ENCODE data around the gene MAP7D1. TPM values are rescaled to one million over a fixed set of nuclear protein-coding genes. Genes with fewer than 3 reads are reported as not detected.

Gene MAP7D1
- polyA plus RNA-seq (2012; rRNA removed) = 40.6 and 69.9 TPM in 2 replicates
- polyA plus RNA-seq (2012; cell fraction: cytosol; rRNA removed) = 78.2 and 85.1 TPM in 2 replicates
- polyA plus RNA-seq (2012; cell fraction: nucleus; rRNA removed) = 137 and 148 TPM in 2 replicates

DNA sequence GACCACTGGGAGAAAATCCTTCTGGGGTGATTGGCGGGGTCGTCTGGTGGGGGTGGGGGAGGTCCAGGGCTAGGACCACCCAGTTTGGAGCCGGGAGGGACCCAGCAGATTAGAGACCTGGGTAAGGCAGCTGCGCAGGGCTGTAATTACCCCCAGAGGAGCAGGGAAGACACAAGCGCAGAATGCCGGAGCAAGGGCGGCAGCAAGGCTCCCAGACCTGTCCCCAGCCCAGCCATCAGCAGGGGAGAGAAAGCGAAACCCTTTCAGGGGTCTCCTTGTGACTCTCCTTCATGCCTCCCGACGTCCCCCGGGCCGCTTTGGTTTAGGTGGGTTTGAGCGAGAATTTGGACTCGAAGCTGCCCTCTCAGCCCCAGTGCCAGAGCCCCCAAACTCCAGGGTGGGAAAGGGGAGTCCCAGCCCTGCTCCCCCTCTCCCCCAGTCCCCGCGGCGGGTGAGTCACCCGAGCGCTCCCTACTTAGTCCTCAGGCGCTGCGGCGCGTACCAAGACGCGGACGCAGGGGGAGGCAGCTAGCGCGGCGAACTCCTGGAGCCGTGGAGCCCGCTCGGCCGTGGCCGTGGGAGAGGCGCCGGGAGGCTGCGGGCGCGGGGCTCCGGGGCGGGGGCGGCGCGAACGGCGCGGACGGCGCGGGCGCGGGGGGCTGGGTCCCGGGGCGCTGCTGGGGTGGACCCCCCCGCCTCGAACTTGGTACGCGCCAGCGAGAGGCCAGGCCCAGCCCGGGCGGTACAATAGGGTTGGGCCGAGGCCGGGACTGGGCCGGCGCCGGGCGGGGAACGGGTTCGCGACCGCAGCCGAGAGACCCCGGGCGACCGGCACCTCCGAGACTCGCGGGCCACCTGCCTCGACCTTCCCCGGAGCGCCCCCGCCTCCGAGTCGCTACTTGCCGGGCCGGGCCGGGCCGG is at the start of gene MAP7D1:
Gene MAP7D1 (plus strand): TSS at position 753 of the 921 bp plus-strand sequence. CDS start 258 bp downstream, outside the sequence.
- H3K27me3 ChIP-seq (ENCODE audit: insufficient read depth) = no peaks in the 10 kb centered on the region
- peaks cover 39 to 46% of the 10 kb centered on the region in 2 experiments for H3K4me1 ChIP-seq (ENCODE audit: control insufficient read depth in 1 of 2, insufficient read depth in 2 of 2, low read depth in 1 of 2, low read length in 1 of 2)
- peak within 1 kb of the TSS; percentile 32; the same call in 1 of the 2 replicates for H2AFZ ChIP-seq (ENCODE audit: low read depth)
- peaks cover 59% of the 10 kb centered on the region for H3K79me2 ChIP-seq (ENCODE audit: insufficient read depth)
- H3K27ac ChIP-seq (ENCODE audit: low read depth in 2 of 2, low read length in 1 of 2) = peak within 1 kb of the TSS; percentile 90 to 98
- H3K9me2 ChIP-seq = no peaks in the 10 kb centered on the region
- H3K9ac ChIP-seq = peak within 1 kb of the TSS; percentile 98
- peaks cover 6 to 8% of the 10 kb centered on the region in 2 experiments for H3K36me3 ChIP-seq (replicated peaks in 1 of 2; ENCODE audit: control insufficient read depth in 1 of 2, insufficient read depth in 2 of 2, low read length in 1 of 2)
- CTCF ChIA-PET = interaction anchor here (0.7 to 5.6 kb wide), 8 partner anchors 32 to 213 kb away, joined by 3 to 49 read pairs (median 4); partner anchors contain the start of gene THRAP3
- H3F3A ChIP-seq (replicated peaks; ENCODE audit: insufficient read depth) = peaks cover 13% of the 10 kb centered on the region
- H4K20me1 ChIP-seq (ENCODE audit: insufficient read depth) = peaks cover 37% of the 10 kb centered on the region
- peak within 1 kb of the TSS; percentile 98 for H3K4me2 ChIP-seq
- peak within 1 kb of the TSS; percentile 87 to 99 for H3K4me3 ChIP-seq (ENCODE audit: low read depth in 2 of 2, low read length in 1 of 2)
- TF ChIP-seq JUND (IDR thresholded peaks at IDR 0.05) (peak; percentile 80; the same call in 1 of the 2 replicates), SIN3A (IDR thresholded peaks at IDR 0.05; ENCODE audit: borderline replicate concordance, low read depth, low read length) (peak; percentile 41; the same call in 1 of the 2 replicates), SMC3 (IDR thresholded peaks at IDR 0.05; ENCODE audit: low read depth, low read length) (no peak), TAF1 (IDR thresholded peaks at IDR 0.05; ENCODE audit: borderline replicate concordance, low read depth, low read length) (peak; percentile 52; the same call in 1 of the 2 replicates), TCF12 (IDR thresholded peaks at IDR 0.05) (no peak), NFIC (IDR thresholded peaks at IDR 0.05; ENCODE audit: borderline replicate concordance) (no peak), POLR2AphosphoS5 (IDR thresholded peaks at IDR 0.05; ENCODE audit: low read depth, low read length) (peak; percentile 54), MXI1 (IDR thresholded peaks at IDR 0.05; ENCODE audit: low read depth, low read length) (peak; percentile 32; the same call in 1 of the 2 replicates), FOSL2 (IDR thresholded peaks at IDR 0.05; ENCODE audit: borderline replicate concordance, low read depth) (peak; percentile 91)
- no peaks in the 10 kb centered on the region for H3K9me3 ChIP-seq
- POLR2A ChIA-PET = interaction anchor here (0.7 to 1.3 kb wide), 3 partner anchors 22 to 68 kb away, joined by 3 read pairs; partner anchors contain the start of gene THRAP3
- WGBS (ENCODE audit: low lambda C conversion rate) = 0% methylated on average over 9 of the region's 88 CpGs
- DNase-seq = peak; percentile 94

DNA sequence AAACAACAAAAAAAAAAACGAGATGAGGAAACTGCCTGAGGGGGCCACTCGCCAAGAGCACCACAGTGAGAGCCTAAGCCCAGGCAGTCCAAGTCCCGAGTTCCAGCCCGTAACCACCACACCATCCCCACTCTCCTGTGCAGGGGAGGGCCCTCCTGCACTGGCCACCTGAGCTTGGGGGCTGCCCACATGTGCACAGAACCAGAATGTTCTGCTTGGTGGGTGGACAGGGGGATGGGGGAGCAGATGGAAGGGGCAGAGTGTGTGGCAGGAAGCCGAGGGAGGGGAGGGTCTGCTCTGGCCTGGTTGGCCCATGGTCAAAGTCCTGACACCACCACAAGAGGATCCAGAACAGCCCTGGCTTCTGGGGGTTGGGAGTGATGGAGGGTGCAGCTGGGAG is 49.7 kb upstream of the MAP7D1 start:
- Histone ChIP-seq H3F3A (replicated peaks; ENCODE audit: insufficient read depth) (peaks cover 2% of the 10 kb centered on the region), H3K27me3 (ENCODE audit: insufficient read depth) (no peaks in the 10 kb centered on the region), H3K27ac (ENCODE audit: low read depth in 2 of 2, low read length in 1 of 2) (no peak overlapping the region), H3K4me2 (no peak overlapping the region), H3K9me3 (no peaks in the 10 kb centered on the region), H4K20me1 (ENCODE audit: insufficient read depth) (no peaks in the 10 kb centered on the region), H3K36me3 (replicated peaks in 1 of 2; ENCODE audit: control insufficient read depth in 1 of 2, insufficient read depth in 2 of 2, low read length in 1 of 2) (no peaks in the 10 kb centered on the region), H3K4me1 (ENCODE audit: control insufficient read depth in 1 of 2, insufficient read depth in 2 of 2, low read depth in 1 of 2, low read length in 1 of 2) (peaks cover 6 to 13% of the 10 kb centered on the region in 2 experiments; a peak in 3 of 4 replicates), H3K9ac (no peak overlapping the region), H2AFZ (ENCODE audit: low read depth) (no peak overlapping the region), H3K79me2 (ENCODE audit: insufficient read depth) (no peaks in the 10 kb centered on the region), H3K9me2 (no peaks in the 10 kb centered on the region), H3K4me3 (ENCODE audit: low read depth in 2 of 2, low read length in 1 of 2) (no peak overlapping the region)
- WGBS (ENCODE audit: low lambda C conversion rate) = 52% methylated on average over 4 of the region's 5 CpGs
- no peak for DNase-seq
- CTCF ChIA-PET = interaction anchor here (0.8 to 32.6 kb wide), 5 partner anchors 8 to 180 kb away, joined by 3 to 700 read pairs (median 5); partner anchors contain the start of gene TRAPPC3
- POLR2A ChIA-PET = no interaction called here
- TF ChIP-seq EZH2phosphoT487 (IDR thresholded peaks at IDR 0.05; ENCODE audit: borderline replicate concordance, low read depth) (no peak), SMC3 (IDR thresholded peaks at IDR 0.05; ENCODE audit: low read depth, low read length) (no peak), GABPA (IDR thresholded peaks at IDR 0.05; ENCODE audit: low read depth) (no peak), JUND (IDR thresholded peaks at IDR 0.05) (no peak), RCOR1 (IDR thresholded peaks at IDR 0.05; ENCODE audit: low read length) (no peak), YY1 (IDR thresholded peaks at IDR 0.05; ENCODE audit: low read depth) (no peak), NRF1 (IDR thresholded peaks at IDR 0.05; ENCODE audit: low read depth, low read length) (no peak), GATA2 (CRISPR knock-in tag; IDR thresholded peaks at IDR 0.05) (no peak), MXI1 (IDR thresholded peaks at IDR 0.05; ENCODE audit: low read depth, low read length) (no peak), FOXJ3 (CRISPR knock-in tag; IDR thresholded peaks at IDR 0.05) (no peak), FOSL2 (IDR thresholded peaks at IDR 0.05; ENCODE audit: borderline replicate concordance, low read depth) (no peak)
- TF ChIP-seq, protein P1, sequence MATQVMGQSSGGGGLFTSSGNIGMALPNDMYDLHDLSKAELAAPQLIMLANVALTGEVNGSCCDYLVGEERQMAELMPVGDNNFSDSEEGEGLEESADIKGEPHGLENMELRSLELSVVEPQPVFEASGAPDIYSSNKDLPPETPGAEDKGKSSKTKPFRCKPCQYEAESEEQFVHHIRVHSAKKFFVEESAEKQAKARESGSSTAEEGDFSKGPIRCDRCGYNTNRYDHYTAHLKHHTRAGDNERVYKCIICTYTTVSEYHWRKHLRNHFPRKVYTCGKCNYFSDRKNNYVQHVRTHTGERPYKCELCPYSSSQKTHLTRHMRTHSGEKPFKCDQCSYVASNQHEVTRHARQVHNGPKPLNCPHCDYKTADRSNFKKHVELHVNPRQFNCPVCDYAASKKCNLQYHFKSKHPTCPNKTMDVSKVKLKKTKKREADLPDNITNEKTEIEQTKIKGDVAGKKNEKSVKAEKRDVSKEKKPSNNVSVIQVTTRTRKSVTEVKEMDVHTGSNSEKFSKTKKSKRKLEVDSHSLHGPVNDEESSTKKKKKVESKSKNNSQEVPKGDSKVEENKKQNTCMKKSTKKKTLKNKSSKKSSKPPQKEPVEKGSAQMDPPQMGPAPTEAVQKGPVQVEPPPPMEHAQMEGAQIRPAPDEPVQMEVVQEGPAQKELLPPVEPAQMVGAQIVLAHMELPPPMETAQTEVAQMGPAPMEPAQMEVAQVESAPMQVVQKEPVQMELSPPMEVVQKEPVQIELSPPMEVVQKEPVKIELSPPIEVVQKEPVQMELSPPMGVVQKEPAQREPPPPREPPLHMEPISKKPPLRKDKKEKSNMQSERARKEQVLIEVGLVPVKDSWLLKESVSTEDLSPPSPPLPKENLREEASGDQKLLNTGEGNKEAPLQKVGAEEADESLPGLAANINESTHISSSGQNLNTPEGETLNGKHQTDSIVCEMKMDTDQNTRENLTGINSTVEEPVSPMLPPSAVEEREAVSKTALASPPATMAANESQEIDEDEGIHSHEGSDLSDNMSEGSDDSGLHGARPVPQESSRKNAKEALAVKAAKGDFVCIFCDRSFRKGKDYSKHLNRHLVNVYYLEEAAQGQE (IDR thresholded peaks at IDR 0.05; ENCODE audit: low read depth, low read length) = no peak
- TF ChIP-seq, protein P2, sequence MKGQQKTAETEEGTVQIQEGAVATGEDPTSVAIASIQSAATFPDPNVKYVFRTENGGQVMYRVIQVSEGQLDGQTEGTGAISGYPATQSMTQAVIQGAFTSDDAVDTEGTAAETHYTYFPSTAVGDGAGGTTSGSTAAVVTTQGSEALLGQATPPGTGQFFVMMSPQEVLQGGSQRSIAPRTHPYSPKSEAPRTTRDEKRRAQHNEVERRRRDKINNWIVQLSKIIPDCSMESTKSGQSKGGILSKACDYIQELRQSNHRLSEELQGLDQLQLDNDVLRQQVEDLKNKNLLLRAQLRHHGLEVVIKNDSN (IDR thresholded peaks at IDR 0.05; ENCODE audit: borderline replicate concordance, low read depth) = no peak
- TF ChIP-seq, protein P3, sequence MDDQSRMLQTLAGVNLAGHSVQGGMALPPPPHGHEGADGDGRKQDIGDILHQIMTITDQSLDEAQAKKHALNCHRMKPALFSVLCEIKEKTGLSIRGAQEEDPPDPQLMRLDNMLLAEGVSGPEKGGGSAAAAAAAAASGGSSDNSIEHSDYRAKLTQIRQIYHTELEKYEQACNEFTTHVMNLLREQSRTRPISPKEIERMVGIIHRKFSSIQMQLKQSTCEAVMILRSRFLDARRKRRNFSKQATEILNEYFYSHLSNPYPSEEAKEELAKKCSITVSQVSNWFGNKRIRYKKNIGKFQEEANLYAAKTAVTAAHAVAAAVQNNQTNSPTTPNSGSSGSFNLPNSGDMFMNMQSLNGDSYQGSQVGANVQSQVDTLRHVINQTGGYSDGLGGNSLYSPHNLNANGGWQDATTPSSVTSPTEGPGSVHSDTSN (IDR thresholded peaks at IDR 0.05) = no peak

Data from SK-N-SH (cell line).